Fibroblast of skin of left quadriceps (primary cell): ENCODE measurements around the gene CASKIN1.
"Not testable (repeated sequence)": the region's sequence is repeated elsewhere in the genome, so short reads cannot be mapped to it uniquely, and the experiment has no call there.

Source experiments
- DNase-seq, 2 experiments: peaks; one replicate each; pipeline ENCODE4 v3.0.0-alpha.2; 2013; ENCODE audit warnings: low read depth in 2 of 2

Gene CASKIN1, protein sequence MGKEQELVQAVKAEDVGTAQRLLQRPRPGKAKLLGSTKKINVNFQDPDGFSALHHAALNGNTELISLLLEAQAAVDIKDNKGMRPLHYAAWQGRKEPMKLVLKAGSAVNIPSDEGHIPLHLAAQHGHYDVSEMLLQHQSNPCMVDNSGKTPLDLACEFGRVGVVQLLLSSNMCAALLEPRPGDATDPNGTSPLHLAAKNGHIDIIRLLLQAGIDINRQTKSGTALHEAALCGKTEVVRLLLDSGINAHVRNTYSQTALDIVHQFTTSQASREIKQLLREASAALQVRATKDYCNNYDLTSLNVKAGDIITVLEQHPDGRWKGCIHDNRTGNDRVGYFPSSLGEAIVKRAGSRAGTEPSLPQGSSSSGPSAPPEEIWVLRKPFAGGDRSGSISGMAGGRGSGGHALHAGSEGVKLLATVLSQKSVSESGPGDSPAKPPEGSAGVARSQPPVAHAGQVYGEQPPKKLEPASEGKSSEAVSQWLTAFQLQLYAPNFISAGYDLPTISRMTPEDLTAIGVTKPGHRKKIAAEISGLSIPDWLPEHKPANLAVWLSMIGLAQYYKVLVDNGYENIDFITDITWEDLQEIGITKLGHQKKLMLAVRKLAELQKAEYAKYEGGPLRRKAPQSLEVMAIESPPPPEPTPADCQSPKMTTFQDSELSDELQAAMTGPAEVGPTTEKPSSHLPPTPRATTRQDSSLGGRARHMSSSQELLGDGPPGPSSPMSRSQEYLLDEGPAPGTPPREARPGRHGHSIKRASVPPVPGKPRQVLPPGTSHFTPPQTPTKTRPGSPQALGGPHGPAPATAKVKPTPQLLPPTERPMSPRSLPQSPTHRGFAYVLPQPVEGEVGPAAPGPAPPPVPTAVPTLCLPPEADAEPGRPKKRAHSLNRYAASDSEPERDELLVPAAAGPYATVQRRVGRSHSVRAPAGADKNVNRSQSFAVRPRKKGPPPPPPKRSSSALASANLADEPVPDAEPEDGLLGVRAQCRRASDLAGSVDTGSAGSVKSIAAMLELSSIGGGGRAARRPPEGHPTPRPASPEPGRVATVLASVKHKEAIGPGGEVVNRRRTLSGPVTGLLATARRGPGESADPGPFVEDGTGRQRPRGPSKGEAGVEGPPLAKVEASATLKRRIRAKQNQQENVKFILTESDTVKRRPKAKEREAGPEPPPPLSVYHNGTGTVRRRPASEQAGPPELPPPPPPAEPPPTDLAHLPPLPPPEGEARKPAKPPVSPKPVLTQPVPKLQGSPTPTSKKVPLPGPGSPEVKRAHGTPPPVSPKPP (N-terminal part only)

DNA sequence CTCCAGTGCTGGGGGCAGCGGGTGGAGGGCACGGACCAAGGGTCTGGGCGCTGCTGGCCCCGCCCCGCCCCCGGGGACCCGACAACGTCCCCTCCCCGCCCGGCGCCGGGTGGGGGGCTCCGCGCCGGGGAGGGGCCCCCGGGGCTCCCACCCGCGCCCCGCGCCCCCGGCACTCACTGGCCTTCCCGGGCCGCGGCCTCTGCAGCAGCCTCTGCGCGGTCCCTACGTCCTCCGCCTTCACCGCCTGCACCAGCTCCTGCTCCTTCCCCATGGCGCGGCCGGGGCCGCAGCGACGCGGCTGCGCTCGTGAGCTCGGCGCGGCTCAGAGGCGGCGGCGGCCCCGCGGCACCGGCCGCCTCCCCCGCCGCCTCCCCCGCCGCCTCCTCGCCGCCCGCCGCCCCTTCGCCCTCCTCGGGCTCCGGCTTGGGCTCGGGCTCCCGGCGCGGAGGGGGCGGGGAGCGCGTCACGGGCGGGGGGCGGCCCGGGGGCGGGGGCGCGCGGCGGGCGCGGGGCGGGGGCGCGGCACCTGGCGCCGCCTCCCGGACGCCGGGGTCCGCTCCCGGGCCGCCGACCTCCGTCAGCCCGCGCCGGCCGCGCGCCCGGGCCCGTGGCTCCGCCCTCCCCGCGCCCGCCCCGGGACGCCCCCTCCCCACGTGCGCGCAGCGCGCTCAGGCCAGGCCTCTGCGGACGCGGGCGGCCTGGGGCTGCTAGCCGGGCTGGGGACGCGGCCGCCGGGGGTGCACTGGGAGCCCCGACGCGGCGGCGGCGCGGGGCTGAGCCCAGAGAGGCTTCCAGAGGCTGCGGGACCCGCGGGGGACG is at the start of gene CASKIN1:
Gene CASKIN1, minus strand, starts transcription at position 444 of the 819 bp plus-strand sequence. Its CDS starts 173 bp downstream, at position 271.
- DNase-seq, result no peak

DNA sequence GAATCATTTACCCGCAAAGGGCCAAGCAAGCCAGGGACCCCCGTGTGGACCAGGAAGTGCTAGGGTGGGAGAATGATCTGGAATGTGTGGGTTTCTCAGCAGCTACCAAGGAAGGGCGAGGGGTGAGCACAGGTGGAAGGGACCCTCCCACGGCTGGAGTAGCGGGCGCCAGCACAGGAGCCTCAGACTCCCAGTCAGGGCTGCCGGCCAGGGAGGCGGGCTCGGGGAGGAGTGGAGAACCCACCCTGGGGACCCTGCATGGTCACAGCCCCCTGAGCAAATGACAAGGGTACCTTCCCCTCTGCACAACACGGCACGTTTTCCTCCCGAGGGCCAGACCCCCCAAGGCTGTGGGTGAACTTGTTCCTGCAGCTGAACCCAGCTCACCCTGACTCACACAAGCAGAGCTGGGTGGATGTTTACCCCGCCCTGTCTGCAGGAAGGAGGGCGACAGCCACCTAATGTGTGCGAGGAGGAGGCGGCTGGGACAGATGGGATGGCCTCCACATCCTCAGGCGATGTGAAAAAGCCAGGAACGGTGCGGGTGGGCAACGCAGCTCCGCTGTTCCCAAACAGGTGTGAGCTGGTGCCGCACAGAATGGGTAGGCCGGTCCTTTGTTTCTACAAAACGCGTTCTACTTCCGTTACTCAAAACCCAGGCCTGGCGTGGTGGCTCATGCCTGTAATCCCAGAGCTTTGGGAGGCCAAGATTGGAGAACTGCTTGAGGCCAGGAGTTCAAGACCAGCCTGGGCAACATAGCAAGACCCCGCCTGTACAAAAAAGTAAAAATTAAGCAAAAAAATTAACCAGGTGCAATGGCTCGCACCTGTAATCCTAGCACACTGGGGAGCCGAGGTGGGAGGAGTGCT is 48.8 kb upstream of the CASKIN1 start:
- no peak for DNase-seq

DNA sequence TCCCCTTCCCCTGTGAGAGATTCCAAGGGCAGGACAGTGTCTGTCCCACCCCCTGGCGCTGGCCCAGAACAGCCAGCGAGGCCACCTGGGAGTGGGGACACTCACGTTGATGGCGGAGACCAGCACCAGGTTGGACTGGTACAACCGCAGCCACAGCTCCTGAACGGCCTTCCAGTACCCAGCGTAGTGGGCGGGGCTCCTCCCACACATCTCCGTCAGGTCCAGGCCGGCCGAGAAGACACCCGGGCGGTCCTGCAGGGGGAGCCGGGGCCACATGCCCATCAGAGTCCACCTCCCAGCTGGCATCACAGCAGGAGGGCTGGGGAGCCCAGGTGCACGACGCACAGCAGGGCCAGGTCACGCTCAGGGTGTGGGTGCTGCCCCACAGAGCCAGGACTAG is 47.9 kb upstream of the CASKIN1 start:
- DNase-seq, result no peak

DNA sequence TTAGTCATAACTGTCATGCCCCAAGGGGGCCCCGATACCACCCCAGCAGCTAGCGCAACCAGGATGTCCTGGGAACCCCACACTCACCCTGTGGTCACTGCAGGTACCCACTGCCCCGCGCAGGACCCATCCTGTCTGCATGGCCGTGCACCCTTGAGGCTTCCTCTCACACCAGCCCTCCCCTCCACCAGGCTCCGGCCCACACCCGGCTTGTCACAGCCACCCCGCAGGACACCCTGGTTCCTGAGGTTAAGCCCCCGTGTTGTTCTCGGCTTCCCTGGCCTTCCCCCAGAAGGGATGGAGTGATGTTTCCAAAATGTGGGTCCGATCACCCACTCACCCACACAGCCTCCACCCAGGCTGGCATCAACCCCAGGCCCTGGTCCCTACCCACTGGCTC is 47.4 kb upstream of the CASKIN1 start:
- no peak for DNase-seq

DNA sequence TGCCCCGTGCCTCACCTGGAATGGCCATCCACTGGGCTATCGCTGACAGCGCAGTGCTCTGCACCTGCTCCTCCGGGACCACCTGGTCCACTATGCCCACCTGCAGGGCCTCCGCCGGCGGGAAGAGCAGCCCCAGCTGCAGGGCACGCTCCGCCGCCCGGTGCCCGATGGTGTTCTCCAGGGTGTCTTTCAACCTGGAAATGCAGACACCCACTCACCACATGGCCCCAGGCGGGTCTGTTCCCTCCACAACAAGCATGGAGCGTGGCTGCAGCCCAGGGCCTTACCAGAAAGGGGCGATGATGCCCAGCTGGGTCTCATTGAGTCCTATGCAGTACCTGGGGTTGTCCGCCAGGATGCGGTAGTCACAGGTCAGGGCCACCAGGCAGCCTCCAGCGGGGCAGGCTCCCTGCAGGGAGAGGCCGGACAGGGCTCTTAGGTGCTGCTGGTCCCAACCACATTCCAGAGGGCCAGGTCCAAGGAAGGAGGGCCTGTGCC is 46.7 kb upstream of the CASKIN1 start:
- DNase-seq, result no peak

DNA sequence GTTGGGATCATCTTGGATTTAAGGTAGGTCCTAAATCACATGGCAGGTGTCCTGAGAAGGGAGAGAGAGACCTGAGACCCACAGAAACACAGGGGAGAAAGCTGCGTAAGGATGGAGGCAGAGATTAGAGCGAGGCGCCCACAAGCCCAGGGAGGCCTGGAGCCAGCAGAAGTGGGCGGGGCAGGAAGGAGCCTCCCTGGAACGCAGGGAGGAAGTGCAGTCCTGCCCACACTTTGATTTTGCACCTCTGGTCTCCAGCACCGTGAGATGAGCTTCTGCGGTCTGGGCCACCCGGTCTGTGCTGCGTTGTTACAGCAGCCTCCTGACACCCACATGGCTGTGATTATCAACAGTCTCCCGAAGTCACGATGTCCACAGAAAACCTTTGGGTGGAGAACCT is 46.2 kb upstream of the CASKIN1 start:
- no peak for DNase-seq

DNA sequence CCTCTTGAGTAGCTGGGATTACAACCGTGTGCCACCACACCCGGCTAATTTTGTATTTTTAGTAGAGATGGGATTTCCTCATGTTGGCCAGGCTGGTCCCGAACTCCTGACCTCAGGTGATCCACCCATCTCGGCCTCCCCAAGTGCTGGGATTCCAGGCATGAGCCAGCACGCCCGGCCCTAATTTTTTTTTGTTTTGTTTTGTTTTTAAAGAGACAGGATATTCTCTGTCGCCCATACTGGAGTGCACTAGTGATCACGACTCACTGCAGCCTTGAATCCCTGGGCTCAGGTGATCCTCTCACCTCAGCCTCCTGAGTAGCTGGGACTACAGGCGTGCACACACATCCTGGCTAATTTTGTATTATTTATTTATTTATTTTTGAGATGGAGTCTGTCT is 43.9 kb upstream of the CASKIN1 start:
- not testable (repeated sequence) for DNase-seq

DNA sequence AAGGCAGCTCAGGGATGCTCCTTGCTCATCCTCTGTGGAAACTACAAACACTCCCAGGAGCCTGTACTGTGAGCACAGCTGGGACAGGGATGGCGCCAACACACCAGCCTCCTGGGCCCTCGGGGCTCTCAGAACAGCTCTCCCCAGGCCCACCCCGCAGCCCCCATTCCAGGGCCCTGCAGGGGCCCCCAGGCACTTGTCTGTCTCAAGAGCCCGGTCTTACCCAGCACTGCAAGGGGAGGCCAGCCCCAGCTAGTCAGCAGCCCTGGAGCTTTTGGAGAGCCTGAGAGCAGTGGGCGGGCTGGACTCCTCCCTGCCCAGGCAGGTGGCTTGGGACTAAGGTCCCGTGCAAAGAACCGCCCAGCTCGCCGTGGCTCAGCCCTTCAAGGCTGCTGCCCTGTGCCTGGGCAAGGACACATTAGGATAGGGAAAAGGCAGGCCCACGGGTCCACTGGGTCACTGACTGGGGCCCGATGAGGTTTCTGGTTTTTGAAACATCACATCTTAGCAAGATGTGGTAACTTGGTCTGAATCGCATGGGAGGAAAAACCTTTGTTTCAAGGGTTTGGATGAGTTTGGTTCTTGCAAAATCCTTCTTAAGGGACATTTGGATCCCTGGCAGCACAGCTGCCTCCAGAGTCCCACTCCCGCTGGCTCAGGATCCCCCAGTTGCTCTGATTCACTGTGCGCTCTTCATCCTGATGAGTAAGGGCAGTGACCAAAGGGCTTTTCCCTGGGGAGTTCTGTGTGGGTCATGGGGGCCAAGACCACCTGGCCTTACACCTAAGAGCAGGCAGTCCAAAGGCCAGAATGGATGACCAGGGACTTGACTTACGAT is 42.7 kb upstream of the CASKIN1 start:
- no peak for DNase-seq

DNA sequence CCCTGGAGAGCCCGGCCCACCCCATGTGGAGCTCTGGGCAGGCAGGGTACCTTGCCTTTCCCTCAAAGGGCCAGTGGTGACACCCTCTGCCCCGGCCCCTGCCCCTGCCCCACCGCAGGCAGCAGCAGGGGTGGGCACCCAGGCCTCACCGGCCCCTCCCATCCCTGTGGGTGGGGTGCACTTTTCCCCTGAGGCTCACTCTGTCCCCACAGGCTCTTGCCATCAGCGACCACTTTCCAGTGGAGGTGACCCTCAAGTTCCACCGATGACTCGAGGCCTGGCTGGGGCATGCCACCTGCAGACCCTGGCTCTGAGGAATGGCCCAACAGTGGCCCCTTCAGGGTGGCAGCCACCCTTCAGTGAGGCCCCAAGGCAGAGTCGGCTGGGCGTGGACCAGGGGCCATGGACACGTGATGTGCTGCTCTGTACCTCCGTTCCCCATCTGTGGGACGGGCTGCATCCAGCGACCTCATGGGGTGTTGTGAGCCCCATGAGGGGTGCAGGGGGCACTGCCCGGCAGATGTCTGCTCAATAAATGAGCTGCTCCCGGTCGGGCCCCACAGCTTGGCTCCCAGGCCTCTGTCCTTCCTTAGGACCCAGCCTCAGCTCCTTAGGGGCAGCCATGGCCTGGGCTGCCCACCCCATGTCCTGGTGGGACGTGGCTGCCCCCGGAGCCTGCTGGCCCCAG is 41.9 kb upstream of the CASKIN1 start:
- DNase-seq, result no peak

DNA sequence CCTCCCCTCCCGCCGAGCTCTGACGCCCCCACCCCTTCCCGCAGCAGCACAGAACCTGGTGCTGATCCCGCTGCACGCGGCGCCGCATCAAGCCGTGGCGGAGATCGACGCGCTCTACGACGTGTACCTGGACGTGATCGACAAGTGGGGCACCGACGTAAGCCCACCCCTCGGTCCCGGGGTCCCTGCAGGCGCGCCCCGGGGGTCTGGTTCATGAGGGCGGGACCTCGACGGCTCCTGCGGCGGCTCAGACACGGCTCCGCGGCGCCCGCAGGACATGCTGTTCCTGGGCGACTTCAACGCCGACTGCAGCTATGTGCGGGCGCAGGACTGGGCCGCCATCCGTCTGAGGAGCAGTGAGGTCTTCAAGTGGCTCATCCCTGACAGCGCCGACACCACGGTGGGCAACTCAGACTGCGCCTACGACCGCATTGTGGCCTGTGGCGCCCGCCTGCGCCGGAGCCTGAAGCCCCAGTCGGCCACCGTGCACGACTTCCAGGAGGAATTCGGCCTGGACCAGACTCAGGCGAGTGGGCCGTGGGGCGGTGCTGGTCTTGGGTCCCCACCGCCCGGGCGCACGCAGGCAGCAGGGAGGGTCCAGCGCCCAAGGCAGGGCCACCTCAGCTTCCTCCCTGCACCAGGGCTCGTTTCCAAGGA is 41.2 kb upstream of the CASKIN1 start:
- DNase-seq, result no peak

DNA sequence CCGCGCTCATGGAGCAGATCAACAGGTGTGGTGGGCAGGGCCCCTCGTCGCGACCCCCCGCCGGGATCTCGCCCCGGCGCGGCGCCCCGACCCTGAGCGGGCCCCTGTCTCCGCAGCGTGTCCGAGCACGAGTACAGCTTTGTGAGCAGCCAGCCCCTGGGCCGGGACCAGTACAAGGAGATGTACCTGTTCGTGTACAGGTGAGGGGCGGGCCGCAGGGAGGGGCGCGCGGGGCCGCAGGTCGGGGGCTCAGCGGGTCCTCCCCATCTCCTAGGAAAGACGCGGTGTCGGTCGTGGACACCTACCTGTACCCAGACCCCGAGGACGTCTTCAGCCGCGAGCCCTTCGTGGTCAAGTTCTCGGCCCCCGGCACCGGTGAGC is 40.7 kb upstream of the CASKIN1 start:
- no peak for DNase-seq

DNA sequence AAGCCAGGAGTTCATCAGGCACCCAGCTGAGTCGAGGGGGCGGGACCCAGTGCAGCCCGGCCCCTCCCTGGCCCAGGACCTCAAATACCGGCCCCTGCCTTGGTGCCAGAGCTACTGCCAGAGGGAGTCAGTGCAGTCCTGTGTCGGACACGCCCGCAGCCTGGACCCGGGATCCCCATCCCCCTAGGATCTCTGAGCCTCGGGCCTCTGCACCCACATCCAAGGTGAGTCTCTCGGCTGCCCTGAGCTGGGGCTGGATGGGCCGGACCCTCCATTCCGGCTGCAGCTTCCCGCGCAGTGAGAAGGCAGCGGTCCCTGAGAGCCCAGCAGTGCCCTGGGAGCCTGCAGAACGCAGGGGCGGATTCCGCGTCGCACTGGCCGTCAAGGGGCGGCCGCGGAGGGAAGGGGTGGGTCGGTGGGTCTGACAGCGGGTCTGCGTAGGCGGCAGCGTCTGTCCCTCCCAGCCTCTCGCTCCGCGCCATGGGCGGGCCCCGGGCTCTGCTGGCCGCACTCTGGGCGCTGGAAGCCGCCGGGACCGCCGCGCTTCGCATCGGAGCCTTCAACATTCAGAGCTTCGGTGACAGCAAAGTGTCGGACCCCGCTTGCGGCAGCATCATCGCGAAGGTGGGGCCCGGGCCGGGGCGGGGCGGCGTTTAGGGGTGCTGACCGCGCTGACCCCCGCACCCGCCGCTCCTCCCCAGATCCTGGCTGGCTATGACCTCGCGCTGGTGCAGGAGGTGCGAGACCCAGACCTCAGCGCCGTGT is 40.1 kb upstream of the CASKIN1 start, which contains the start of gene DNASE1L2:
Gene DNASE1L2, plus strand, starts transcription at position 108 of the 765 bp plus-strand sequence. Its CDS starts 373 bp downstream, at position 481.
- DNase-seq, result no peak

DNA sequence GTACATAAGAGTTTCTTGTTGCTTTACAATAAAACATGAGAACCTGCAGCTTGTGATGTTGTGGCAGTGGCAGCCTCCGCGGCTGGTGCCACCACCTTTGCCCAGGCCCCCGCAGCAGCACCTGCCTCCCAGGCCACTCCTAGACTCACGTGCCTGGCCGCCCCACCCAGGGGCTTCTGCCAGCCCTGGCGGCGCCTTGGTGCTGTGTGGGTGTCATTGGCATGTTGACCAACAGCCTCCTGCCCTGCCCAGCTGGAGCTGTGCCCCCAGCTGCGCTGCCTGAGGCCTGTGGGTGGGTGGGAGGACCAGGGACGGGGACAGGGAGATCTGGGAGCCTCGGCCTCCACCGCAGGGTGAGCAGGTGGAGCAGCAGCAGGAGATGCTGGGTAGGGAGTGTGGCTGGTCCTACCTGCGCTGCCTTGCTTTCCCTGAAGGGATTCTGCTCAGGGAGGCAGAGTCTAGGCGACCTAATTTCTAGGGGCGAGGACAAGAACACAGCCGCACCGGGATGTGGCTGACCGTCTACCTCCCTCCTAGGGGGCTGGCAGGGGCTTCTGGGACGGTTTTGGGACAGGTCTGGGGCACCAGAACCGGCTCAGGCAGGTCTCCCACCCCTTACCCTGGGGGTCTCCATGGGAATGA is 39.4 kb upstream of the CASKIN1 start:
- no peak for DNase-seq

DNA sequence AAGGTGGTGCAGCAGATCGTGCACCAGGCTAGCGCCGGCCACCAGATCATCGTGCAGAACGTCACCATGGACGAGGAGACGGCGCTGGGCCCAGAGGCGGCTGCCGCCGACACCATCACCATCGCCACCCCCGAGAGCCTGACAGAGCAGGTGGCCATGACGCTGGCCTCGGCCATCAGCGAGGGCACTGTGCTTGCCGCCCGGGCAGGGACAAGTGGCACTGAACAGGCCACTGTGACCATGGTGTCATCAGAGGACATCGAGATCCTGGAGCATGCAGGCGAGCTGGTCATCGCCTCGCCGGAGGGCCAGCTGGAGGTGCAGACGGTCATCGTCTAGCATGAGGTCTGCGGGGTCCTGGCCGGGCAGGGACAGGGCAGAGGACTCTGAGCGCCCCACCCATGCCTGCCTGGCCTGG is 38.8 kb upstream of the CASKIN1 start:
- no peak for DNase-seq

DNA sequence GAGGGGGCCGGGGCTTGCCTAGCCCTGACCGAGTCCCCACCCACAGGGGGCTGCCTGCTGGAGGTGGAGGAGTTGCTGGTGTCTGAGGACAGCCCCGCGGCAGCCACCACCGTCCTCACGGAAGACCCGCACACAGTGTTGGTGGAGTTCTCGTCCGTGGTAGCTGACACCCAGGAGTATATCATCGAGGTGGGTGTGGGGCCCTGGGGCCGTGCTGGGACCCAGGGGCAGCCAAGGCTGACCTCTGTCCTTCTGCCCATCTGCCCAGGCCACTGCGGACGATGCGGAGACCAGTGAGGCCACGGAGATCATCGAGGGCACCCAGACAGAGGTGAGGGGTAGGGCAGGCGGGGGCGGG is 38.4 kb upstream of the CASKIN1 start:
- DNase-seq, result no peak
